ENCODE results near the gene DR1. TPM values are rescaled to one million over a fixed set of nuclear protein-coding genes. Genes with fewer than 3 reads are reported as not detected.

Gene DR1
- total and polyA plus RNA-seq, 7 donors = 19.9 to 29.8 (median 20.7) TPM

DNA sequence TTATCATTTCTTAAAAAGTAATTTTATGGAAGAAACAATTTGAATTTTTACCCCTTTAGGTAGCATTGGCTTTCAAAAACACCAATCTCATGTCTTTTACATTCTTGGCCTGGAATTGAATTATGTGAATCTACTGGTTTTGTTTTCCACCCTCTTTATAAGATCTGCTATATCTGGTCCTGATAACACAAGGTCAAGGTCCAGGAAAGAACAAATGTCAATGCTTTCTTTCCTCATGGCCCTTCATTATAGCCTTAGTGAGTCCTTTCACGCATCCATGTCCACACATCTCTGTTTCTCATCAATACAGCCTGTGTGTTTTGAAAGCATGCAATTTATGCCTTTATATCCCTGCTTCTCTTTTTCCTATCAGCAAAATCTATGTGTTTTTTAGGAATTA lies 24.0 kb upstream of the DR1 start:
- Histone ChIP-seq H3K27me3 (no peaks in the 10 kb centered on the region), H3K4me3 (no peak overlapping the region), H3K4me1 (no peaks in the 10 kb centered on the region), H3K36me3 (no peaks in the 10 kb centered on the region), H3K27ac (no peak overlapping the region), H3K9me3 (no peaks in the 10 kb centered on the region)
- intact Hi-C loops (cut with DNase I) = no loop called here
- DNase-seq = no peak
- TF ChIP-seq EP300 (IDR thresholded peaks at IDR 0.05) (no peak), POLR2AphosphoS5 (IDR thresholded peaks at IDR 0.05) (no peak), POLR2A (IDR thresholded peaks at IDR 0.05) (no peak)
- TF ChIP-seq, protein P1, sequence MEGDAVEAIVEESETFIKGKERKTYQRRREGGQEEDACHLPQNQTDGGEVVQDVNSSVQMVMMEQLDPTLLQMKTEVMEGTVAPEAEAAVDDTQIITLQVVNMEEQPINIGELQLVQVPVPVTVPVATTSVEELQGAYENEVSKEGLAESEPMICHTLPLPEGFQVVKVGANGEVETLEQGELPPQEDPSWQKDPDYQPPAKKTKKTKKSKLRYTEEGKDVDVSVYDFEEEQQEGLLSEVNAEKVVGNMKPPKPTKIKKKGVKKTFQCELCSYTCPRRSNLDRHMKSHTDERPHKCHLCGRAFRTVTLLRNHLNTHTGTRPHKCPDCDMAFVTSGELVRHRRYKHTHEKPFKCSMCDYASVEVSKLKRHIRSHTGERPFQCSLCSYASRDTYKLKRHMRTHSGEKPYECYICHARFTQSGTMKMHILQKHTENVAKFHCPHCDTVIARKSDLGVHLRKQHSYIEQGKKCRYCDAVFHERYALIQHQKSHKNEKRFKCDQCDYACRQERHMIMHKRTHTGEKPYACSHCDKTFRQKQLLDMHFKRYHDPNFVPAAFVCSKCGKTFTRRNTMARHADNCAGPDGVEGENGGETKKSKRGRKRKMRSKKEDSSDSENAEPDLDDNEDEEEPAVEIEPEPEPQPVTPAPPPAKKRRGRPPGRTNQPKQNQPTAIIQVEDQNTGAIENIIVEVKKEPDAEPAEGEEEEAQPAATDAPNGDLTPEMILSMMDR (IDR thresholded peaks at IDR 0.05) = no peak
- WGBS, 2 donors = 51 to 84% methylated on average over 1 of the region's 1 CpG

DNA sequence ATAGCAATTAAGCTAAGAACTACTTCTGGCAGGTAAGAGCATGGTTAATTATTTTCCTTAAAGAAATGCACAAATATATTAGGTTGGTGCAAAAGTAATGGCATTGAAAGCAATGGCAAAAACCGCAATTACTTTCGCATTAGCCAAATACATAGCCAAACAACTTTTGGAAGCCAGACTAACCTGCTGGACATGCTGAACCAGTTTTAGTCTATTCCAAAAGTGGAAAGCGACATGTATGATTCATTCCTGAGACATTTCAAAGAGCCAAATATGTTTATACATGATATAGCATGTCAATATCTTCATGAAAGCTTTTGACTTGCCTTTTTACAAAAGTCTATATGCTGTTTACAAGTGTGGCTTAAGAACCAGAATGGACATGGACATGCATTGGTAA lies 23.4 kb upstream of the DR1 start:
- WGBS, 2 donors = 90 to 94% methylated on average over 3 of the region's 3 CpGs
- H3K9me3 ChIP-seq = no peaks in the 10 kb centered on the region
- no peak overlapping the region for H3K27ac ChIP-seq
- no peaks in the 10 kb centered on the region for H3K4me1 ChIP-seq
- no peaks in the 10 kb centered on the region for H3K27me3 ChIP-seq
- no peak overlapping the region for H3K4me3 ChIP-seq
- DNase-seq = no peak
- no peaks in the 10 kb centered on the region for H3K36me3 ChIP-seq
- intact Hi-C loops (cut with DNase I) = no loop called here
- TF ChIP-seq POLR2AphosphoS5 (IDR thresholded peaks at IDR 0.05) (no peak), POLR2A (IDR thresholded peaks at IDR 0.05) (no peak), EP300 (IDR thresholded peaks at IDR 0.05) (no peak)
- TF ChIP-seq, protein P1 (IDR thresholded peaks at IDR 0.05) = no peak

DNA sequence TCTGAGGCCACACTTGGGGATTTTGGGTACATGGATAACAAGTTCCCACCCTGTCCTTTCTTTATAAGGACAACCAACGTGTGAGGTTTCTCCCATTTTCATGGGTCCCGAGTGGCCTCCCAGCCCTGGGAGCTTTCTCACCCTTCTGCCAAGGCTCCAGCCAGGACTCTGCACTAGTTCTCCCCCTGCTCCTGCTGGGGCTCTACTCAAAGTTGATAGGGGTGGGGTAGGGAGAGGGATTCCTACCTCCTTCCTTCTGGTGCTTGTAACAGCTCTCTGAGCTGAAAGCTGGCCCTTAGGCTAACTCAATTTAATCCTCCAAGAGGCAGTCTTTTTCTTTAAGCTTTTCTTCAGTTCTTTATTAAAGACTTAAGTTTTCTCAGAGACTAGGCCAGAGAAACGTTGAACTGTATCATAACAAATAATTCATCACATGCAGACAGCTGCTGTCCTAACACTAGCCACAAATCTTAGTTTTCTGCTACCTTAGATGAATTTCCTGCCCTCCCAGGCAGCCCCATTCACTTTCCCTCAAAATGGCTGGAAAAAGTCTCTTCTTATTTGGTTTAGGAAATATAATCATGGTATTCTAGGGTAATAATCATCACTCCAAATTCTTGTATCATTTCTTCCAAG lies 22.4 kb upstream of the DR1 start:
- no peaks in the 10 kb centered on the region for H3K4me1 ChIP-seq
- 72 to 77% methylated on average over 3 of the region's 3 CpGs for WGBS, 2 donors
- H3K36me3 ChIP-seq = no peaks in the 10 kb centered on the region
- intact Hi-C loops (cut with DNase I) = no loop called here
- H3K27ac ChIP-seq = no peak overlapping the region
- TF ChIP-seq POLR2A (IDR thresholded peaks at IDR 0.05) (no peak), POLR2AphosphoS5 (IDR thresholded peaks at IDR 0.05) (no peak), EP300 (IDR thresholded peaks at IDR 0.05) (no peak)
- TF ChIP-seq, protein P1 (IDR thresholded peaks at IDR 0.05) = no peak
- H3K4me3 ChIP-seq = no peak overlapping the region
- H3K9me3 ChIP-seq = no peaks in the 10 kb centered on the region
- DNase-seq = no peak
- no peaks in the 10 kb centered on the region for H3K27me3 ChIP-seq

DNA sequence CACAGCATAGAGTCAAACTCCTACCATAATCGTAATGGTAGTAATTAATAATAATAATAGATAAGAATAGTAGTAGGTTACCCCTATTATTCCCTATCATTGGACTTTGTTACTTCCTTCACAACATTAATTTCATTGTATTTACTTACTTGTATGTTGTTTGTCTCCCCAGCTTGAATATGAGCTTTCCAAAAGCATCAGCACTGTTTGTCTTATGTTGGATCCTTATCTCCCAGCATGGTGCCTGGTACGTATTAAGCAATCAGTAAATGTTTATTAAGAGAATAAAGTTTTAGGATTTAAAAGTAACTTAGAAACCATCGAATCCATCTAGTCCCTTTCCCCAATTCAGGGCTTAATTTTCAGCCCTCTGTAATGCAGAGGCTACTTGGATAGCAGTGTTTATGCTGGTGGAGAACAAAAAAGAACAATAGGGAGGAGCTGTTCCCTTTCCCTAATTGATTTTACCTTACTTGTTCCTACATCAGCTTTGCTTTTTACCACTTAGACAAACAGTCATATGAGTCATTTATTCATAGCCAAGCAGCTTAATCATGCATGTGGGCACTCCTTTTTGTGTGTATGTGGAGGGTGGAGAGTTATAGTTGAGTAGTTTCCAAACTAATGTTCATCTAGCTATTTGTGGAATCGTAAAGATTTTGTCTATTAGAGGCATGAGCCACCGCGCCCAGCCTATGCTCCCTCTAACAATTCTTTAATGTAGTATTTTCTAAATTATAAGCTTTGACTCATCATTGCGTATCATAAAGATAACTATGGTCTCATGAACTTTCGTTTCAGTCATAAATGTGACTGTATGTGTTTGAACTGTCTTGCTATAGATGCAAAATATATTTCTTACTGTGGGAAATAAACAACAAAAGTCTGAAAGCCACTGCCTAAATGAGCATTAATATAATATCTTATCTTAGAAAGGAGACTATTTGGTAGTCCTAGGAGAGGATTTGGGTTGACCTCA lies 20.9 kb upstream of the DR1 start:
- Histone ChIP-seq H3K4me1 (no peaks in the 10 kb centered on the region), H3K27ac (no peak overlapping the region), H3K36me3 (no peaks in the 10 kb centered on the region), H3K27me3 (no peaks in the 10 kb centered on the region), H3K4me3 (no peak overlapping the region), H3K9me3 (no peaks in the 10 kb centered on the region)
- no peak for DNase-seq
- WGBS, 2 donors = 19 to 61% methylated on average over 8 of the region's 8 CpGs
- intact Hi-C loops (cut with DNase I) = no loop called here
- TF ChIP-seq, protein P1 (IDR thresholded peaks at IDR 0.05) = no peak
- TF ChIP-seq POLR2A (IDR thresholded peaks at IDR 0.05) = no peak
- no peak for TF ChIP-seq EP300 (IDR thresholded peaks at IDR 0.05)
- no peak for TF ChIP-seq POLR2AphosphoS5 (IDR thresholded peaks at IDR 0.05)

Measured in sigmoid colon (tissue), 7 donors.